Measurements from ENCODE around the gene PHLDB3. TPM values are rescaled to one million over a fixed set of nuclear protein-coding genes. Genes with fewer than 3 reads are reported as not detected.

The PHLDB3 gene
- total and polyA plus RNA-seq, 2 of the 4 experiments (the other 2 are of a cell fraction) = 2.9 to 10.6 TPM

DNA sequence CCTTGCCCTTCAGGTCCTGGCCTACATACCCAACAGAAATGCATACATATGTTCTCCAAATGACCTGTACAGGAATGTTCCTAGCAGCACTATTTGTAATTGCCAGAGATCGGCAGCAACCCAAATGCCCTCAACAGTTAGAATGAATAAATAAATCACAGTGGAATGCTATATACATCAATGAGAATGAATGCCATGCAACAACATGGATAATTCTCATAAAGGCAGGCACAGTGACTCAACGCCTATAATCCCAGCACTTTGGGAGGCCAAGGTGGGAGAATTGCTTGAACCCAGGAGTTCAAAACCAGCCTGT is 71.2 kb downstream of the PHLDB3 start:
- Histone ChIP-seq H3K18ac (ENCODE audit: low read depth, low read length) (no peak overlapping the region), H3K4me2 (ENCODE audit: low read depth, low read length) (no peak overlapping the region), H4K91ac (ENCODE audit: insufficient read depth, low read depth, low read length) (no peak overlapping the region), H4K20me1 (ENCODE audit: insufficient read depth, low read length) (no peaks in the 10 kb centered on the region; the same call in 1 of the 2 replicates), H2AK5ac (ENCODE audit: low read depth, low read length) (no peak overlapping the region), H3K9ac (ENCODE audit: low read depth, low read length) (no peak overlapping the region), H3K4ac (ENCODE audit: low read depth, low read length) (no peak overlapping the region), H3K27me3 (ENCODE audit: control insufficient read depth, insufficient read depth, low read length) (0 out of 2 replicates have a peak, but pooled peaks cover 2% of the 10 kb centered on the region), H3K4me3 (ENCODE audit: insufficient read depth, low read depth, low read length) (no peak overlapping the region), H3K23ac (ENCODE audit: low read depth, low read length) (no peak overlapping the region), H3K56ac (ENCODE audit: extremely low read depth, insufficient read depth, low read length) (no peak overlapping the region), H2BK15ac (ENCODE audit: low read depth, low read length) (no peak overlapping the region), H3K14ac (replicated peaks; ENCODE audit: low read depth, low read length) (no peak overlapping the region), H2BK120ac (ENCODE audit: low read depth, low read length) (no peak overlapping the region), H2BK20ac (ENCODE audit: low read depth, low read length) (no peak overlapping the region), H2BK5ac (ENCODE audit: low read depth, low read length, poor library complexity, severe bottlenecking) (no peak overlapping the region), H3K9me3 (ENCODE audit: control insufficient read depth, insufficient read depth, low read length) (no peaks in the 10 kb centered on the region), H2AK9ac (replicated peaks; ENCODE audit: low read depth, low read length, poor library complexity) (no peak overlapping the region), H4K8ac (ENCODE audit: low read depth in 2 of 2, low read length in 2 of 2) (no peak overlapping the region), H4K5ac (ENCODE audit: low read depth, low read length) (no peak overlapping the region), H3K9me1 (ENCODE audit: insufficient read depth, low read length) (0 out of 2 replicates have a peak, but pooled peaks cover under 1% of the 10 kb centered on the region), H3K79me1 (ENCODE audit: low read depth in 1 of 2, low read length in 2 of 2) (no peaks in the 10 kb centered on the region), H2AFZ (replicated peaks; ENCODE audit: low read length, poor library complexity) (no peak overlapping the region), H3K27ac (ENCODE audit: insufficient read depth, low read length) (no peak overlapping the region), H3K4me1 (ENCODE audit: control insufficient read depth, insufficient read depth, low read length) (no peaks in the 10 kb centered on the region), H3K36me3 (ENCODE audit: control insufficient read depth, insufficient read depth, low read length) (no peaks in the 10 kb centered on the region)
- no CpG with 5 or more reads among the region's 2 CpGs for WGBS, 2 experiments (ENCODE audit: extremely low coverage in 2 of 2, insufficient read length in 1 of 2)
- no TSS peak for BruUV-seq (replicated peaks)
- intact Hi-C loops (cut with micrococcal nuclease) = loop anchor here (5.0 kb wide), 1 partner anchor 219 kb away; no protein-coding TSS in a partner anchor
- POLR2A ChIA-PET (ENCODE audit: unreplicated experiment) = no interaction called here
- DNase-seq = no peak
- dilution Hi-C loops (cut with HindIII; ENCODE audit: low sequenced_read_pairs, unreplicated experiment) = no loop called here
- CTCF ChIA-PET = interaction anchor here (1.4 kb wide), 1 partner anchor 11 kb away, joined by 8 read pairs; no protein-coding TSS in a partner anchor
- TF ChIP-seq POLR2A (IDR thresholded peaks at IDR 0.05; ENCODE audit: low read depth, low read length) (no peak), USF2 (IDR thresholded peaks at IDR 0.05; ENCODE audit: low read depth, low read length) (no peak), RAD21 (IDR thresholded peaks at IDR 0.05; ENCODE audit: low read length) (no peak), NFE2L2 (IDR thresholded peaks at IDR 0.05; ENCODE audit: low read depth, low read length) (no peak)
- no peak for ATAC-seq (ENCODE audit: low read depth)
- in situ Hi-C loops (cut with MboI; ENCODE audit: low sequenced_read_pairs) = no loop called here
